ENCODE measurements around the gene CCDC85B. TPM values are rescaled to one million over a fixed set of nuclear protein-coding genes. Genes with fewer than 3 reads are reported as not detected.

CCDC85B gene
- total and polyA plus RNA-seq, 2 of the 13 experiments (the other 11 are each of a cell fraction or from before 2014, with no cell fraction given) = 8.2 to 19.5 TPM

- intact Hi-C loops (cut with micrococcal nuclease; ENCODE audit: unreplicated experiment) (no loop called here), in situ Hi-C loops (cut with HindIII; ENCODE audit: extremely low pct_ligation_motif_present, low pct_unique_long_range_greater_than_20kb) (no loop called here)
- DNase-seq (ENCODE audit: low spot score) (no peak), ATAC-seq (no peak), FAIRE-seq (no peak)
- Histone ChIP-seq H3K4me1 (ENCODE audit: insufficient read depth, low read length) (peaks cover 59% of the 10 kb centered on the region), H4K20me1 (ENCODE audit: insufficient read depth, low read length) (no peaks in the 10 kb centered on the region), H3K9ac (ENCODE audit: insufficient read depth, low read depth, low read length) (no peak overlapping the region), H3K79me2 (ENCODE audit: insufficient read depth, low read length) (peaks cover 11% of the 10 kb centered on the region), H3K27me3 (ENCODE audit: control insufficient read depth in 1 of 2, insufficient read depth in 2 of 2, low read length in 2 of 2) (peaks cover 0 to 2% of the 10 kb centered on the region in 2 experiments; a peak in 1 of 5 replicates), H3K4me2 (ENCODE audit: low read depth, low read length) (peak overlapping the region; percentile 73; the same call in 1 of the 2 replicates), H2AFZ (ENCODE audit: low read length) (no peak overlapping the region), H3K4me3 (replicated peaks in 1 of 3; ENCODE audit: insufficient read depth in 1 of 3, low read depth in 2 of 3, low read length in 3 of 3) (peak overlapping the region in 2 of 3 experiments; percentile 88 to 98; a peak in 1 of 6 replicates), H3K27ac (ENCODE audit: extremely low read length, insufficient read depth, low read length) (no peak overlapping the region), H3K36me3 (replicated peaks in 1 of 2; ENCODE audit: control insufficient read depth in 1 of 2, insufficient read depth in 2 of 2, low read length in 2 of 2) (no peaks in the 10 kb centered on the region; a peak in 1 of 5 replicates), H3K9me3 (ENCODE audit: low read length) (no peaks in the 10 kb centered on the region)
- ChIA-PET POLR2A (interaction anchor here (0.6 to 5.0 kb wide), 5 partner anchors 8 to 44 kb away, joined by 3 to 59 read pairs (median 8); partner anchors contain the start of genes CCDC85B, FIBP and FOSL1), CTCF (ENCODE audit: low intra/inter-chr PET ratio, low total read pairs) (no interaction called here)
- BruUV-seq (replicated peaks) = no TSS peak
- WGBS (ENCODE audit: low lambda C conversion rate) = 100% methylated on average over 2 of the region's 3 CpGs
- no peak for TF ChIP-seq HMGA1 (CRISPR knock-in tag; conservative IDR thresholded peaks at IDR 0.05)
- no peak for TF ChIP-seq FIP1L1 (IDR thresholded peaks at IDR 0.05; ENCODE audit: borderline replicate concordance, insufficient read depth, low read depth, low read length)
Observed at GRCh38 chr11:65917077-65917433, 26.6 kb downstream of the CCDC85B start.

- peaks cover 11% of the 10 kb centered on the region for H3K79me2 ChIP-seq (ENCODE audit: insufficient read depth, low read length)
- no peaks in the 10 kb centered on the region; a peak in 1 of 5 replicates for H3K36me3 ChIP-seq (replicated peaks in 1 of 2; ENCODE audit: control insufficient read depth in 1 of 2, insufficient read depth in 2 of 2, low read length in 2 of 2)
- ChIA-PET POLR2A (interaction anchor here (0.6 to 5.0 kb wide), 7 partner anchors 9 to 43 kb away, joined by 3 to 59 read pairs (median 5); partner anchors contain the start of genes CCDC85B, FIBP and FOSL1), CTCF (ENCODE audit: low intra/inter-chr PET ratio, low total read pairs) (no interaction called here)
- peaks cover 0 to 2% of the 10 kb centered on the region in 2 experiments; a peak in 1 of 5 replicates for H3K27me3 ChIP-seq (ENCODE audit: control insufficient read depth in 1 of 2, insufficient read depth in 2 of 2, low read length in 2 of 2)
- ATAC-seq (no peak), DNase-seq (ENCODE audit: low spot score) (no peak), FAIRE-seq (no peak)
- WGBS (ENCODE audit: low lambda C conversion rate) = 95% methylated on average over 18 of the region's 35 CpGs
- intact Hi-C loops (cut with micrococcal nuclease; ENCODE audit: unreplicated experiment) (loop anchor here (2.0 kb wide), 1 partner anchor 27 kb away; the partner anchor contains the start of gene CCDC85B), in situ Hi-C loops (cut with HindIII; ENCODE audit: extremely low pct_ligation_motif_present, low pct_unique_long_range_greater_than_20kb) (no loop called here)
- peak overlapping the region; percentile 88 to 98 (median 92) for H3K4me3 ChIP-seq (replicated peaks in 1 of 3; ENCODE audit: insufficient read depth in 1 of 3, low read depth in 2 of 3, low read length in 3 of 3)
- peaks cover 53% of the 10 kb centered on the region for H3K4me1 ChIP-seq (ENCODE audit: insufficient read depth, low read length)
- peak overlapping the region; percentile 98 for H3K9ac ChIP-seq (ENCODE audit: insufficient read depth, low read depth, low read length)
- H3K9me3 ChIP-seq (ENCODE audit: low read length) = no peaks in the 10 kb centered on the region
- peak overlapping the region; percentile 73 for H3K4me2 ChIP-seq (ENCODE audit: low read depth, low read length)
- no peak overlapping the region for H2AFZ ChIP-seq (ENCODE audit: low read length)
- BruUV-seq (replicated peaks) = no TSS peak
- H3K27ac ChIP-seq (ENCODE audit: extremely low read length, insufficient read depth, low read length) = peak overlapping the region; percentile 75
- no peaks in the 10 kb centered on the region for H4K20me1 ChIP-seq (ENCODE audit: insufficient read depth, low read length)
- TF ChIP-seq ZNF501 (CRISPR knock-in tag; IDR thresholded peaks at IDR 0.05) = peak; percentile 42
- no peak for TF ChIP-seq ZNF800 (CRISPR knock-in tag; IDR thresholded peaks at IDR 0.05)
- TF ChIP-seq ZBTB38 (CRISPR knock-in tag; IDR thresholded peaks at IDR 0.05) = peak; percentile 51
- no peak for TF ChIP-seq ADNP (CRISPR knock-in tag; IDR thresholded peaks at IDR 0.05)
- TF ChIP-seq HNRNPL (IDR thresholded peaks at IDR 0.05; ENCODE audit: low read depth, low read length) = peak; percentile 95
- TF ChIP-seq NR3C1 (CRISPR knock-in tag; IDR thresholded peaks at IDR 0.05) = no peak
- TF ChIP-seq SKIL (CRISPR knock-in tag; IDR thresholded peaks at IDR 0.05; ENCODE audit: borderline replicate concordance) = no peak
- TF ChIP-seq ZNF234 (CRISPR knock-in tag; conservative IDR thresholded peaks at IDR 0.05) = 0 out of 2 replicates have a peak, but pooled peaks have one; percentile 29
- TF ChIP-seq ZNF180 (CRISPR knock-in tag; IDR thresholded peaks at IDR 0.05; ENCODE audit: borderline replicate concordance, low read depth) = no peak
Observed at GRCh38 chr11:65917434-65918210, 27.1 kb downstream of the CCDC85B start.

Data from HepG2 (cell line).